IPS DF 19.7 (cell line): ENCODE data around the gene EDEM3.
"Not testable (repeated sequence)": the region's sequence is repeated elsewhere in the genome, so short reads cannot be mapped to it uniquely, and the experiment has no call there.

Experiments
- DNase-seq: peaks from one replicate; pipeline ENCODE4 v3.0.0-alpha.2; 2013; ENCODE audit warnings: low read depth, low spot score

EDEM3 gene

DNA sequence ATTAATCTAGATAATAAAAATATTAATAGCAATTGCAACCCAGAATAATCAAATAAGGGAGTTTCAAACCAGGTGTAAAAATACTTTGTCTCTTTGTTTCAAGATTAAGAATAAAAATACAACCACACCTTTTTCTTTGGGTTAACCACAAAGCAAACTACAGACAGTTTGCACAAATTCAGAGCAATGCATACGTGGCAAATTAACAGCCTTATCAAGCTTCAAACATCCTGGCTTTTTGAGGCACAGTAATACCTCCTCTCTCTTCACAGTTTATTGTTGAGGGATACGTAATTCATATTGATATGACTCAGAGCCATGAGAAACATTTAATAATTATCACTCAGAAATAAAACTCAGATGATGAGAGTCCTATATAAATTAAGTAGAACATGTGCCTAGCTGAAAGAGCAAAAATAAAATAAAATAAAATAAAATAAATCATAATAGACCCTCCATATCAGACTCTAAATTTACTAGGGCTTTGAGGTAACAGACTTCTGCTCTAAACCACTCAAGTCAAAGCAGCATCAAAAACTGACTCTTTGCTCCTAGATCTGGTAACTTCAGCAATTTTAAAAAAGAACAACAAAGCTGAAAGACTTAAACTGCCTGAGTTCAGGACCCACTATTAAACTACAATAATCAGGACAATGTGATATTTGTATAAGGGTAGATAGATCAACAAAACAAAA, 11.4 kb downstream of the EDEM3 start:
- DNase-seq: no peak

DNA sequence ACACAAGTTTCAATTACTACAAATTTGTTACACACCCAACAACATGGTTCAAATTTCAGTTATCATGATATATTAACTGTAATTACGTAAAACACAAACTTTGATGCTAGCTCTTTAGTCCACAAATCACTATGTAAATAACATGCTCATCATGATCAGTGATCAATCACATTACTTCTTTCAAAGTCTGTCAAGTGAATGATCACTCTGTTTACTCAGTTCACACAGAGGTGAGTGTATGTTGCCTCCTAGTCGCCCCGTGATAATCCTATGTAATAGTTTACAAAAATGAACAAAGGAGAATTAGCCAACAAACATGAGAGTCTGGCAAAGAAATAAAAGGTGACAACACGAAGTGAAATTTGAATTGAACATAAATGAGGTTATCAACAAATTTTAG, 14.3 kb downstream of the EDEM3 start:
- DNase-seq: no peak

DNA sequence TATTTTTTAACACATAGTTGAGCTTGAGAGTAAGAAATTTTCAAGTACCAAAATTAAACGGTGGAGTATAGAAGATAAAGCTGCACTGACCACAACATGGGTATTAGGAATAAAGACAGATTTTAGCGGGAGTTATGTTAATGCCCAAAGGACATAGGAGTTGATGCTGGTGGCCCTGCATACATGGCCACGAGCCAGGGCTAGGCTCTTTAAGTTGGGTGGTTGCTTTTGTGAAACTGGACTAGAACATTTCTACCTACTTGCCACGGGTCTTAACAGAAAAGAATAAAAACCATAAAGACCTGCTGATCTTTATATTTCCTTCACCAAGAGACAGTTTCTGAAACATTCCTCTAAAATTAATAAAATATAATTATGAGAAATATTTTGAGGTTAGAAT, 14.9 kb downstream of the EDEM3 start:
- no peak for DNase-seq

DNA sequence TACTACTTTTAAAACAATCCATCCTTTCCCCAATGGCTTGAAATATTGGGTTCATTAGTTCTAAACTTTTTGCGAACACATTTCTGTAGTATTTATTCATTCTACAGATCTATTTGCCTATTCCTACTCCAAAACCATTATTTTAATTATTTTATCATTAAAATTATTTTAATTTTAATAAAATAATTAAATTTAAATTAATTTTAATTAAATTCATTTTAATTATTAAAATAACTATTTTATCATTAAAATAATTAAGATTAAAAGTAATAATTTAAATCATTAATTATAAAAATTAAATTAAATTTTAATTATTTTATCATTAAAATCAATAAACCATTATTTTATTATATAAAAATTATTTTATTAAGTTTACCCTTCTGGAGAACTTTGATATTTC, 15.6 kb downstream of the EDEM3 start:
- DNase-seq: no peak

DNA sequence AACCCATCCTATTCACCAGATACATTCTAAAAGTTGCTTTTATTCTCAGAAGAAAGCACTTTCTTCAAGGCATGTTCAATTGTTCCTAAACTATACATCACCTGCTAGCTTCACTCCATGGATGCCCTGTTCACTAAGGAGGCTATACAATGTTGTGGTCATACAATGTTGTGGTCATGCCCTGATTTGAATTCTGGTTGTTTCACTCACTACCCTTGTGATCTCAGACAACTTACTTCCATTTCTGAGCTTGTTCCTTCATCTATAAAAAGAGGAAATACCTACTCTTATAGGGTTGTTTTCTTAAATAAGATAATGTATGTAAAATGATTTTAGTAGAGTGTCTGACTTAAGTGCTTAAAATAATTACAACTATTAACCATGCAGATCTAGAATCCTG, 19.7 kb downstream of the EDEM3 start:
- no peak for DNase-seq

DNA sequence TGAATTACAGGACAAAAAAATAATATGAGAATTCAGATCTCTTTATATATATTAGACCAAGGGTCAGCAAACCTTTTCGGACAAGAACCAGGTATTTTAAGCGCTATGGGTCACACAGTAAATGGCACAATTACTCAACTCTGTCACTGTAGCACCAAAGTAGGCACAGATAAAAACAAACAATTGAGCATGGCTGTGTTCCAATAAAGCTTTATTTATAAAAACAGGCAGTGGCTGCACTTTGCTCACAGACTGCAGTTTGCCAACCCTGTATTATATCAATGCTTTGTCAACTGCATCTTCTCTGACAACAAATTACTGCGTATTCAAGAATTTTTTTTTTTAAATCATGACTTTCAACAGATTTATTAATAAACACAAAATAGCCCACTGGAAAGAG, 29.8 kb downstream of the EDEM3 start:
- DNase-seq: no peak

DNA sequence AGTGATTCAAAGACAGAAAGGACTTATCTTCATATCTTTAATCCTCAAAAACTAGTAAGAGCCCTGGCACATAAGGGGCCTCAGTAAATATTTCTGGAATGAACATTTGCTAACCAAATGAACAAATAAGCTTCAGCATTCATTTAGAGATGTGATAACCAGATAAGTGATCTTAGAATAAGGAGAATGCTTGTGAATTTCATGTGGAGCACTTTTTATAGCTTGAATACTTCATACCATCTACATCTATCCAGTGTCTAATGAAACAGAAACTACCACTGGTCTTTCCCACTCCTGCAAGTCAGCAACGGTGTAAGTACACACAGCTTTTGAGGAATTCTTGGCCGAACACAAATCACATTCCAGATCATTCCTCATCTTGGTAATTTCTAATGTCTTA, 38.5 kb downstream of the EDEM3 start:
- DNase-seq: no peak

DNA sequence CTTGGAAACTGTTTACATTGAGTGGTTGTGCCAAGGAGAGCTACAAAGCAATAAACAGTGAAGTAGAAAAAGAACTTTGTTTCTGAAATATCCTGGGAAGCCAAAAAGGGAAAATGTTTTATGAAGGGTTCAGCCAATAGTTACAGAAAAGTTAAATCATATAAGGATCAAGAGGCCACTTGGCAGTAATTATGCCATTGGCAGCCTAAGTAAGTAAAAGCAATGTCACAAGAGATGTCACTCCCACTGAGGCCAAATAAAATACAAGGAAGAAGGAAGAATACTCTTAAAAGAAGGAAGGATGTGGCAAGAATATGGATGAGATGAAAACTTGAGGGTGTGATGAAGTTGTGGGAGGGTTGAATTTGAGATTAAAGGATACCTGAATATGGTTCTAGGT, 45.2 kb downstream of the EDEM3 start:
- DNase-seq: no peak

DNA sequence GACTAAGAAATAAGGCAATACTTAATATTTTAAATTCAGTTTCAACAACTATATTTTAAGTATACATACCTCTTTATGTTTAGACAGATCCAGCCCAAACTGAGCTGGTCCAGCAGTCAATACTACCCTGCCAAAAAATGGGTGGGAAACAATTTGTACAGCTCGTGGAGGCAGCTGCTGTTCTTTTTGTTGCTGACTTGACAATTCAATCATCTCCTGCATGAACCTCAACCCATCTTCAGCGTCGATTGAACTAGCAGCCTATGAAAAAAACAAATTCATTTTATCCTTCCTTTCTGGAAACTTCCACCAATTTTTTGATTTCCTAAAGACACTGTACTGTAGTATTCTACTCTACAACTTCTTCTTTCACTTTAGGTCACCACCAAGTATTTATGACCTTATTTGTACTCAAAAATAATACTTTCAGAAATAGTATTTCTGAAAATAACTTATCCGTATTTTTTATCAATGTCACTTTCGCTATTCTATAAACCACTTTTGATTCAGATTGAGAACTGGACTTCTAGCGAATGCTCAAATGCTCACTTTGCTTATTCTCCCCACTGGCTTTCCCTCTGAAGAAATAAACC, 46.5 kb downstream of the EDEM3 start:
- DNase-seq: no peak

DNA sequence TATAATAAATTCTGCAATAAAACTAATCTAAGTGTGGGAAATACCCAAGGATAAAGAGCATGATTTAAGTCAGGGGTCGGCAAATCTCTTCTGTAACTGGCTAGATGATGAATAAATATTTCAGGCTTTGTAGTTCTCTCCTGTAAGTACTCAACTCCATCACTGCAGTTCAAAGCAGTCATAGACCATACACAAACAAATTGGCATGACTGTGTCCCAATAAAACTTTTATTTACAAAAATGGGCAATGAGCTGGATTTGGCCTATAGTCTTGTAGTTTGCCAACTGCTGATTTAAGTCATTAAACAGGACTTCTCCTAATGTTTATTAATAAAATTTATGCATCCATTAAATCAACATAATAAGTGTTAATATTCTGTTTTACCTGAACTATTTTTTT, 49.4 kb downstream of the EDEM3 start:
- no peak for DNase-seq

DNA sequence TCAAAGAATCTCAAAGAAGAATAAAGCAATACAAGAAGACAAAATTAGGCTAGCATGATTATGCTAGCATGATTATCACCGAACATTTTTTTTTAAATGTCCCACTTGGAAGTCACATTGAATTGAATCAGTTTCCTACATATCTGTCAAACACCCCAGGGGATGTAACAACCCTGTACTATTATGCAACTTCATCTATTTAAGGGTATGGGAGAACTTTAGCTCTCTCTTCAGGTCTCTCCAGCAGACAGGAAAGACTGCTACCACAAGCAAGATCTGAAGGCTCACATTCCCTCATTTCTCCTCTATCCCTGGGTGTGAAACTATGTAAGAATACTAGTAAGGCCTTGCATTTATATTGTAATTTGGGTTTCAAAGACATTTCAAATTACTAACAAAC, 52.8 kb downstream of the EDEM3 start:
- DNase-seq: no peak

DNA sequence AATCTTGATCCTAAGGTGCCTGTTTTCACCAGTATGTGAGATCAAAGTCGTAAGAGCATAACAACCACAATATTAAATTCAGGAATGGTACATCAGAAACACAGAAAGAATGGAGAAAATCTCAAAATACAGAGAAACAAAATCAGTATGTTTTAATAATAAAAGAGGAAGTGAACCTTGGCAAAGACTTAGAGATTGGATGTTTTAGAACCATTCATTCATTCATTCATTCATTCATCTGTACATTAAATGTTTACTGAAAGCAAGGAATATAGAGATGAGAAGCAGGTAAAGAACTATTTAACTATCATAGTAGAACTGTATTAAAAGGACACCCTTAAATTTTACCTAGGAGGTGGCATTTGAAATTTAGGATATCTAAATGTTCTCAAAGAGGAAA, 55.7 kb downstream of the EDEM3 start:
- DNase-seq: no peak

DNA sequence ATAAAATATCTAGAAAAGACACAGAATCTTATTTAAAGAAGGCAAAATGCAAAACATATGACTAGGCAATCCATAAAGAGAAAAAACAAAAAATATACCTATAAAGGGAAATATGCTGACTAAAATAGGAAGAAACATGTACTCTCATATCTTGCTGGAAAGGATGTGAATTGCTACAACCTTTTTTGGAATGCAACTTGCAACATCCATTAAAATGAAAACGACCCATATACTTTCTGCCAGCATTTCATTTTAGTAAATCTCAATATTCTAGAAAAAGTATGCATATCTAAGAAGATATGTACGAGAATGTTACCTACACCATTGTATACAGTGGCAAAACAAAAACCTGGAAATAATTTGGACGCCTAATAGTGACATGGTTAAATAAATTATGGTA, 56.6 kb downstream of the EDEM3 start:
- no peak for DNase-seq

DNA sequence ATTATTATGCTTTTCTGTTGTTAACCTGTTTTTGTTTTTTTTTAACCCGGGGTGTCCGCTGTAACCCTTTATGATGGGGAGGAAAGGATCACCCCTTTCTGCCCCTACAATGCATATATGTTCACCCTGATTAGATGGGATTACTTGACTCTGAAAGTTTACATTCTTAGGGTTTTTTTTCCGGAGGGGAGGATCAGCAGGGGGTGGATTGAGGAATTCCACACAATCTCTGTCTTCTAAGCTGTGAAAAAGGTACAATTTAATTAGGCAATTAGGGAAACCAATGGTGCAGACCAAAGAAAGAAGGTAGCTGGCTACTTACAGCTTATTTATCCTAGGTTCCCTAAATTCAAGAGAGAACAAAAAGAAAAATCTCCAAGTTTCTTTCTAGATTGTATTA, 58.3 kb downstream of the EDEM3 start:
- DNase-seq: no peak

DNA sequence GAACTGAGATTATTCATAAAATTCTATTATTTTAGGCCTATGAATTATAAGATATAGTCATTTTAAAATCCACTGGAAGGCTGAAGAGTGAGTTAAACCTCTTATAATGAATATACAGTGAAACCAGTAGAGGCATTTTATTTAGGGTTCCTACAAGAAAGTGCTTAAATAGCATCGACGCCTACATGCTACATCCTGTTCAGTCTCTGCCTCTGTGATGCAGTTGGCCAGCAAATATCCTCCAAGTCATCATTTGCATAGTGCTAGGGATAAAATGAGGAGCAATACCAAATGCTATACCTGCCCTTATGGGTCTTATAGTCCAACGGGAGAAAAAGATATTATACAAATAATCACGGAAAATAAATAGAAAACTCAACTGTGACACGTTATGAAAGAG, 59.6 kb downstream of the EDEM3 start:
- DNase-seq: no peak

DNA sequence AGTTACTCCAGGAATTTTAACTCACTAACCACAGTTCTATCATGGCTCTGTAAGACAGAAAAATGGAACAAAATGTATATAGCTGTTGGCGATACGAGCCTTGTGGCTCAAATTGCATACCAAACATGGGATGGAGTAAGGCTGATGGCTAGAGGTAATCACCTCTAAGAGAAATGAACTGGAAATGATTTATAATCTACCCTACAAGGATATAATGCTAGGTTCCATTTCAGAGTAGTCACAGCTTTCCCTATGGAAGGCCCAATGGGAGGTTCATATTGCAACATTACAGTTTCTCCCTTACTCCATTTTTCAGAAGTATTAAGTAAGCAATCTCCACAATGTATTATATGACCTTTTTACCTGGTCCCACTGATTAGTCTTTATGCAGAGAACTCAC, 61.6 kb downstream of the EDEM3 start:
- DNase-seq: no peak

DNA sequence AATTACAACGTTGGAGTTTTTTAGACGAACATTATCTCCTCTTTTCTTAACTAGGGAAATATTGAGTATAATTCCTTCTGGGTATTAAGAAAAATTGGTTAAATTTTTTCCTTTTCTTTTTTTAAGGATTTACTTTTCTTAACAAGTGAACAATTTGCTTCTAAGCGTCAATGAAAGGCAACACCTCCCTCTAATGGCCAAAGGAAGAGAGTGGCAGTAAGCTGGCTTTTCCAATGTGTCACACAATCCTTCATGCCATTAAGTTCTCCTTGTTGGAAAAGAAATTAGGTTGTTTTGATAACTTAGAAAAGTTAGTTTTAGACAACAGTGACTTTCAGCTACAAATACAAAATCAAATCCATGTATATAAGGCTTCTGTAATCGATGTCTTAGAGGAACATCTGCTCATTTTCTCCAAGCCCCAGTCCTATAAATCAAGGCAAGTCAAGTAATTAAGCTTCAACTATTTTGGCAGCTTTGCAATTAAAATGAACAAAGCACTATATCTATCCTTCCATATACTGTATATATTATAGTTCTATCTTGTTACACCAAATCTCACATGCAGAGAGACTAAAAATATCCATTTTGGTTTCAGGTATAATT, 62.8 kb downstream of the EDEM3 start:
- no peak for DNase-seq

DNA sequence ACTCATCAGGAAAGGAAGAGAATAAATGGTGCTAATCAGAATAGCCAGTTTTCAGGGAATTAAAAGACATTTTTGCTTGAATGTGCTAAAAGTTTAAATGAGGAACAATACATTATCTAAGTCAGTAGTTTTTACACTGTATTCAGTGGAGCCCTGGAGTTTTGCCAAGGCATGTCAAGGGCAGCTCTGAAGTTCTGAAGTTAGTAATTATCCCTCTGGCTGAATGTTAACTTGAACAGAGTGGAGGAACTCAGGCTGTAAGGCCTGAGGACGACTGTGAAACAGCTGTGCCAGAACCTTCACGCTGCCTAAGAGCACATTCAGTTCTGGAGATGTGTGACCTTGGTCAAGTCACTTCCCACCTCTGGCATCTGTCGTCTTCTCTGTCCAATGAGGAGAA, 68.1 kb downstream of the EDEM3 start:
- DNase-seq: no peak

DNA sequence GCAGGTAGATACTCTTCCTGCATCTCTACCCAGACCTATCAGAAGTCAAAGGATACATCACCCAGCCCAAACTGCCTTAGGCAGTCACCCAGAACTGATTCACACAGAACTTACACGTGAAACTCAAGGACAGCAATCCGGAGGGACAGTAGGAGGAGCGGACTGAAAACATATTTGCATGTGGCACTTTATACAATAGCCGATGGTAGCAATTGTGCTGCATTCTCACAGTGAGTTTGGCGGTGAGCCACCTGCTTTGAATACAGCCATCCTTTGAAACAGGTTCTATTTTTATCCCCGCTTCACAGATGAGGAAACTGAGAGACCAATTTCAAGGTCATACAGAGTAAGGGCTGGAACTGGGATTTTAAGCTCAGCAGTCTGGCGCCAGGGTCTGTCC, 69.5 kb downstream of the EDEM3 start:
- DNase-seq: no peak

DNA sequence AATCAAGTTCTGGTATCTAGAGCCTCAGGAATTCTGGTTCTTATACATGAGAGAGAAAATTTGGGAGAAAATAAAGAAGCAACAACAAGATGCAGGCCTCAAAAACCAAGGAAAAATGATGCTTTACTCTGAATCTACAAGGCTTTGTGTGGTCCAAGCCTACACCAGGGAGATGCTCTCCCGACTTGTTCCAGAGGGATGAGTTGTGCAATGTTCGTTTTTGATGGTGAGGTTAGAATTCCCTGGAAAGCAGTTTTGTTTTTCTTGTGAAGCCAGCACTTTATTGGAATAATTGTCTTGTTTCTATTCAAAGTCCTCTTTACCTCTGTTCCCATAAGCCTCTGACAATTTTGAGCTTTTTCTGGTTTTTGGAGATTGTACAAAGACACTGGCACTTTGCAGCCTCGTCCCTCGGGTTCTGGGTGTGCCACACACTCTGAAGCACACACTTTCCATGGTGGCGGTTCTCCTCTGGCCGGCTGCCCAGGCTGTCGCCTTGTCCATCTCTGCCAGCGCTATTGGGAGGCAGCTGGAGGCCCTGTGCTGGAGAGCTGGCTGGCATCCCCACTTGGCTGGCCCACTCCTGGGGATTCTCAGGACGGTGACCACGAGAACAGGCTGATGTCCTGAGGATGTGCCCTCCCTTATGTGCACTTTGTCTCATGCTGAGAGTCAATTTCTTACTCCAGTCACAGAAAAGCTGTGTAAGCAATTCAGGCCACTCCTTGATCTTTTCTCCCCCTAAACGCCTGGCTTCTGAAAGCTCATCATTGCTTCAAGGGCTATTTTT, 70.2 kb downstream of the EDEM3 start:
- no peak for DNase-seq

DNA sequence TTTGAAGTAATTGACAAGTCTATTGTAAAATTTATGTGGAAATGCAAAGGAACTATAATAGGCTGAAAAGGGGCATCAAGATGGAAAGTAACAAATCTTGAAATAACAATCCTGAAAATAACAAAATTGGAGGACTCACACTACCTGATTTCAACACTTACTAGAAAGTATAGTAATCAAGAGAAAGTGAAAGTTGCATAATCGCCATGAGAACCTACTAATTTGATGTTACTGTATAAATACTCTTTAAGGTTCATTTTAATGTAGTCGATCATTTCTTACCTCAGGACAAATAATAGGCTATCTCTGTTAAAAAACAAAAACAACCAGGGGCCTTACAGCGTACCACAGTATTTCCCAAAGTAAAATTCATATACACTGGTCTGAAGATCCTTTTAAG, 71.7 kb downstream of the EDEM3 start:
- DNase-seq: no peak

DNA sequence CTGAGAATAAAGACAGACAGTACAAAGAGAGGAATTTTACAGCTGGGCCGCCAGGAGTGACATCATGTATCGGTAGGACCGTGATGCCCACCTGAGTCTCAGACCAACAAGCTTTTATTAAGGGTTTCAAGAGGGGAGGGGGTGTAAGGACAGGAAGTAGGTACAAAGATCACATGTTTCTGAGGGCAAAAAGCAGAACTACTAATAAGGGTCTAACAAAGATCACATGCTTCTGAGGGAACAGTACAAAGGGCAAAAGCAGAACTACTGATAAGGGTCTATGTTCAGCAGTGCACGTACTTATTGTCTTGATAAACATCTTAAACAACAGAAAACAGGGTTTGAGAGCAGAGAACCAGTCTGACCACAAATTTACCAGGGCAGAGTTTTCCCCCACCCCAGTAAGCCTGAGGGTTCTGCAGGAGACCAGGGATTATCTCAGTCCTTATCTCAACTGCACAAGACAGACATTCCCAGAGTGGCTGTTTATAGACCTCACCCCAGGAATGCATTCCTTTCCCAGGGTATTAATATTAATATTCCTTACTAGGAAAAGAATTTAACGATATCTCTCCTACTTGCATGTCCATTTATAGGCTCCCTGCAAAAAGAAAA, 73.9 kb downstream of the EDEM3 start:
- DNase-seq: not testable (repeated sequence)
